ENCODE data around the gene IL32.

DNA sequence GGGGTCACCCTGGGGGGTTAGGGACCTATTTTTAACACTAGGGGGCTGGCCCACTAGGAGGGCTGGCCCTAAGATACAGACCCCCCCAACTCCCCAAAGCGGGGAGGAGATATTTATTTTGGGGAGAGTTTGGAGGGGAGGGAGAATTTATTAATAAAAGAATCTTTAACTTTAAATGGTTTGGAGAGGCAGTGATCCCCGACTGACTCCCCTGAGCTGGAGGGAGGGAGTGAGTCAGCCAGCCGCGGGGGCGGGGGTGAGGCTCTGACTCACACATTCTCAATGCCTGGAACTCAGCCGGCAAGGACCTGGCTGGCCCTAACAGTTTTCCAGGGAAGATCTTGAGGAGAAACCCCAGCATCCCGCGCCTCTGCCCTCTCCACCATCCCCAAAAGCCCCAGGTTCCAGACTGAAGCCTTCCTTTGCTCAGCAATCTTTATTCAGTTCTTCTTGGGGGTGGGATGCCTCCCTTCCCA lies 43.2 kb upstream of the IL32 start:
- TF ChIP-seq CTCF (conservative IDR thresholded peaks at IDR 0.05; ENCODE audit: low read depth in 2 of 2): no peak
- TF ChIP-seq, protein P1, sequence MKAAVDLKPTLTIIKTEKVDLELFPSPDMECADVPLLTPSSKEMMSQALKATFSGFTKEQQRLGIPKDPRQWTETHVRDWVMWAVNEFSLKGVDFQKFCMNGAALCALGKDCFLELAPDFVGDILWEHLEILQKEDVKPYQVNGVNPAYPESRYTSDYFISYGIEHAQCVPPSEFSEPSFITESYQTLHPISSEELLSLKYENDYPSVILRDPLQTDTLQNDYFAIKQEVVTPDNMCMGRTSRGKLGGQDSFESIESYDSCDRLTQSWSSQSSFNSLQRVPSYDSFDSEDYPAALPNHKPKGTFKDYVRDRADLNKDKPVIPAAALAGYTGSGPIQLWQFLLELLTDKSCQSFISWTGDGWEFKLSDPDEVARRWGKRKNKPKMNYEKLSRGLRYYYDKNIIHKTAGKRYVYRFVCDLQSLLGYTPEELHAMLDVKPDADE (IDR thresholded peaks at IDR 0.05): no peak
- no peak; the same call in 1 of the 2 replicates for TF ChIP-seq POLR2AphosphoS5 (IDR thresholded peaks at IDR 0.05; ENCODE audit: low read depth)
- no peak for TF ChIP-seq EZH2 (IDR thresholded peaks at IDR 0.05; ENCODE audit: low read depth, unreplicated experiment)
- no peak for TF ChIP-seq REST (IDR thresholded peaks at IDR 0.05; ENCODE audit: unreplicated experiment)
- no peak for TF ChIP-seq ZNF331 (CRISPR knock-in tag; IDR thresholded peaks at IDR 0.05; ENCODE audit: low read depth)
- TF ChIP-seq ZNF114 (CRISPR knock-in tag; IDR thresholded peaks at IDR 0.05): no peak
- TF ChIP-seq CREB1 (CRISPR knock-in tag; IDR thresholded peaks at IDR 0.05; ENCODE audit: low read depth): no peak

All from GM23338 (cell line).